AG08396 (cell line): ENCODE data around the gene VWA3B.
"Not testable (repeated sequence)": the region's sequence is repeated elsewhere in the genome, so short reads cannot be mapped to it uniquely, and the experiment has no call there.

Source experiments
- DNase-seq: peaks from one replicate; pipeline ENCODE4 v3.0.0; 2012; ENCODE audit warnings: low spot score, mixed read lengths

Gene VWA3B

DNA sequence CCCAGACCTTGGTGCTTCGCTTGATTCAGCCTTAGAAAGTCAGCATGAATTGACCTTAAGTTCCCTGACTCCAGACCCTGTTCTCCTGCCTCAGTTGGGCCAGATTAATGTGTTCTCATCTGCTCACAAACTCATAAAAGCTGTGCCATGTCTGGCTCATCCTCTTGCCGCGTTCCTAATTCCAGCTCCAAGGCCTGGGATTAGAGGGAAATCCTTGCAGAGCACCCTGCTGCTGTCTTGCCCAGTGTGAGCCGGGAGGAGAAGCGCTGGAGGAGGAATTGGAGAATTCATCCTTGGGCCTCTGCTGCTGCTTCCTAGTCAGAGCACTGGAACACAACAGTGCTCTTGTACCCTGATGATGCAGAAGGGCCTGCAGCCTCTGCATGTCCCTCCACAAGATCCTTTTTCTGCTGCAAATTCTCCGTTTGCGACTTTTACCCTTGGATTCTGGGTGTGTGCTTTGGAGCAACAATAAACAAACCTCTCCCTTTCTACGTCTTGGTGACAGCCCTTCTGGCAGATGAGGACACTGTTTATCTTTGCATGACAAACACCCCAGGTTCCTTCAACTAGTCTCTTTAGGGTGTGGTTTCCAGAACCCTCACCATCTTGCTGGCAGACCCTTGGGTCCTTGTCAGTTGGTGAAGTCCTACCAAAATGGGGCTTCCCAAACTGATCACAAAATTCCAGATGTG lies 212.4 kb downstream of the VWA3B start:
- no peak for DNase-seq

DNA sequence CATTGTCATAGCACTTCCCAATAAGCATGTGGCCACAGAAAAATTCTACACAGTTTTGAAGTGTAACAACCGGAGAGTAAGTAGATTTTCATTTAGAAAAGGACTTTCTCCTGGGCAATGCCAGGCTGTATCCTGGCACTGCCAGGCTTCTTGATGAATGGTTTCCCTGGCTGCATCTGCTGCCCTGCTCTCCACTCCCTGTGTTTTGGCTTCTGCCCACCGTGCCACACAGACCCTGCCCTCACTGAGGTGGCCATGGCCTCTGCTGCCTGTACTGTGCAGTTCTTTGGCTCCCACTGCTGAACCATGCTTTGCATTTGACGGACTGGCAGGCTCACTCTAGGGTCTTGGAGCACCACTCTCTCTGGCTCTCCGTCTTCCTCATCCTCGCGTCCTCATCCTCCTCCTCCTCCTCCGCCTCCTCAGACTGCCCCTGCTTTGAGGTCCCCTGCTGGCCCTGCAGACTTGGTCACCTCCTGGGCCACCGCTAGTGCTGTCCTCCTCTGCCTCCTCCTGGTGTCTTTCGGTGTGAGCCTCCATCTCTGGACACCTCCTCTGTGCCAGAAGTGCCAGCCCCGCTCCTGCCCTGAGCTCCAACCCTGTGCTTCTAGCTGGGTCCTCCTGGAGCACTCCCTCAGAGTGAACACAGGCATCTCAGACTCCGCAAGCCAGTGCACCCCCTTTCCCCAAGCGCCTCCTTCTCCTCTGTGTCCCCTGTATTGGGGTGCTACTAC lies 213.3 kb downstream of the VWA3B start:
- DNase-seq = no peak

DNA sequence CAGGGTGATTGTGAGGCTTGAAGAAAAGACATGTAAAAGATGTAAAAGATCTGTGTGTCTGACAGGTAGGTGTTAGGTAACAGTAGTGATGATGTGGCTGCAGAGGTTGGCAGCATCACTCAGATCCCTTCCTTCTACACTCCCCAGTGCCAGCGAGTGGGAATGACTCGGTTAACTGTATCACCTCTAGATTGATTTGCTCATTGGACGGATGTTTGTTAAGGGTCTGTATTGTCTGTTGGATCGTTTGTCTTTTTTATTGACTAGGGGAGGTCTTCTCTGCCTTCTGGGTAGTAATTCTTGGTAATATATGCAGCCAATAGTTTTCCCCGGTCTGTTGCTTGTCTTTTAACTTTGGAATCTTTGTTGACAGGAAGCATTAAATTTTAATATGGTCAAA lies 214.5 kb downstream of the VWA3B start:
- DNase-seq = no peak

DNA sequence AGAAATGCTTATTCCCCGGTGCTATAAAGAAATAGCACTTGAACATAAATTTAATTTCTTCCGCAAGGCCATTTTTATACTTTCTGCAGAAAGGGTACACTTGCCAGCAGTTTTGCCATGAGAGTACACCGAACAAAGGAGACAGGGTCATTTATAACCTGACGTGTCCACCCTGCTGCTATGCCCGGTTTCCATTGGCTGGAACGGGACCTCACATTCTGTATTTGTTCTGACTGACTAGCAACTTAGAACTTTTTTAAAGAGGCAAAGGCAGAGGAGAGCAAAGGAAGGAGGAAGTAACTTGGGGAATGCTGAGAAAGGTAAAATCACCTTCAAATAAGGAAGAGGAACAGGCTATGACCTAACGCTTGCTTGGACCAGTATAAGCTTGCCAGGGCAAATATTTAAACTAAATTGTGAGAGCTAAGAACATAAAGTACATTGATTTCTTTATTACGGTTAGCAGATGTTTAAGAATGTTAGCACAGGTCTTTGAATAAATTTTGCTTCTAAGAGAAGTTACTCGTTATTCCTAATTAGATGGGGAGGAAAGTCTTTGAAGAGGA lies 220.2 kb downstream of the VWA3B start:
- not testable (repeated sequence) for DNase-seq

DNA sequence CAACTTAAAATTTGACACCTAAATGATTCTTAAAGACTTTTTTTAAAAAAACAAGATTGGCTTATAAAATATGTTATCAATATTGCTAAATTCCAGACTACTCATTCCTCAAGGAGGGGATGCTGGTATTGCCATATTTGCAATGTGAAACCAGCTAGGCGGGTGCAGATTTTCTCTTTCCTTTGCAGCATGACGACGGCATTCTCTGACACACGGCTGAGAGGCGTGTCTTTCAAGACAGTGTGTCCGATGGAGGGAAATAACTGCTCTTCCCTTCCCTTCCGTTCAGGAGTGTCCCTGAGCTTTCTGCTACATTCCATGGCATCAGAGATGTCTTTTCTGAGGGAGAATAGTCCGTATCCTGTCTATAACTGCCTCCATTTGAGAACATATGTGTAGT lies 221.1 kb downstream of the VWA3B start:
- no peak for DNase-seq

DNA sequence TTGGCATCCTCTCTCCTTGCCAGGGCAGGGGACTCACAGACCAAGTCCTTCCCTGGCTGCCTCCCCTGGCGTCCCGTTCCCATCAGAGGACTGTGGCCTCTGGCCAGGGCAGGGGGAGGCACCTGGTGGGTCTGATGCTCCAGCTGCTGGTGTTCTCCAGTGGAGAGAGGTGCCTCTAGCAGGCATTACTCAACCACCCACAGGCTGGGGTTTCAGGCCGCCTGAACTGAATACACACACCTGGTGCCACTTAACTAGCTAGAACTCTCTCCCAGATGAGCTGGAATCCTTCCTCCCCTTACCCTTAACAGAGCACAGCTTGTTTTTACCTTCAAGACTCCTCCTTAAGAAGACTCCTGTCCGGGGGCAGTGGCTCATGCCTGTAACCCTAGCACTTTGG lies 221.6 kb downstream of the VWA3B start:
- DNase-seq = no peak

DNA sequence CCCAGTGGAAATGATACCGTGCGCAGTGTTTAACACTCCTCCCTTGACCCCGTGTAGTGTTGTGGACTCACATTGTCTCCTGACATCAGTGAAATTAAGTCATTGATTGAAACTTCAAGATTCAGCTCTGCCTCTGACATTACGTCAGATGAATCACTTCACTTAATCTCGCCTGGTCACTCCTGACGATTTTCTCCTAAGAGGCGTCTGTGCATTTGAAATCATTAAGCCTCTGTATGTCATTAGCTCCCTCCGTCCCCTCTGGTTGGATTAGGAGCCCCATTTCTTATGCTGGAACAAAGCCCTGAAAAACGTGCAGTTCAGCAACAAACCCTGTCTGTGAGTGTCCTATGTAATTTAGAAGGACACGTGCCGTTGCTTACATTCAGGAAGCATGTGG lies 222.6 kb downstream of the VWA3B start:
- DNase-seq = no peak

DNA sequence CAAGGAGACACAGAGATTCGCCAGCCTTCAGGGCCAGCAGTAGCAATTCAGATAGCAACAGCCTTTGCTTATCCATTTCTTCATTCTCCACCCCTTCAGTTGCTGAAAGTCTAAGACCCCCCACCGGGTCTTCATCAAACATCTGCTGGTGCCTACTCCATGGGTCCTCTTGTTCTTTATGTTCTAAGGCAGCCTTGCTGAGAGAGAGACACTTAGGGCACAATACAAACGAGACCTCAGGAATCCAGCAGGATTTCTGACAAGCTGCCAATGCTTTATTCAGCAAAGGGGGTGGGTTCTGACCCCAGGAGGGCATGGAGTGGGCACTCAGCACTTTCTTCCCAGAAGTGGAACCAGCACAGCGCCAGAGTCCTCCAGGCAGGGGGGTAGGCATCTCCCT lies 223.0 kb downstream of the VWA3B start:
- no peak for DNase-seq

DNA sequence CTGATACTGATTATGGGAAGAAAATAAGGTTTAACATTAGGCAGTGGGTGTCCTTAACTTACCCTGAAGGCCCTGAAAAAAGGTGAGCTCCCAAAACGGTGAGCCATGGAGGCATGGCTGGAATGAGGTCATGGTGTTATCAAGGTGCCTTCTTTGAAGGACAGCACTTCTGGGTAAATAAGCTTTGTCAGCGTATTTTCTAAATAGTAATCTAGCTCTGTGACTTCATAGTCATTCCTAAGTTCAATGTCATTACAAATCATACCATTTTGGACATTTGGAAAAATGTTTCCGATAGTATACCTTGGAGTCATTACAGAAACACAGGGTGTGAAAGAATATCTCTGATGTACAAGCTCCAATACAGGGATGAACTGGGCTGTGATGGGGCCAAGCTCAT lies 224.1 kb downstream of the VWA3B start:
- no peak for DNase-seq

DNA sequence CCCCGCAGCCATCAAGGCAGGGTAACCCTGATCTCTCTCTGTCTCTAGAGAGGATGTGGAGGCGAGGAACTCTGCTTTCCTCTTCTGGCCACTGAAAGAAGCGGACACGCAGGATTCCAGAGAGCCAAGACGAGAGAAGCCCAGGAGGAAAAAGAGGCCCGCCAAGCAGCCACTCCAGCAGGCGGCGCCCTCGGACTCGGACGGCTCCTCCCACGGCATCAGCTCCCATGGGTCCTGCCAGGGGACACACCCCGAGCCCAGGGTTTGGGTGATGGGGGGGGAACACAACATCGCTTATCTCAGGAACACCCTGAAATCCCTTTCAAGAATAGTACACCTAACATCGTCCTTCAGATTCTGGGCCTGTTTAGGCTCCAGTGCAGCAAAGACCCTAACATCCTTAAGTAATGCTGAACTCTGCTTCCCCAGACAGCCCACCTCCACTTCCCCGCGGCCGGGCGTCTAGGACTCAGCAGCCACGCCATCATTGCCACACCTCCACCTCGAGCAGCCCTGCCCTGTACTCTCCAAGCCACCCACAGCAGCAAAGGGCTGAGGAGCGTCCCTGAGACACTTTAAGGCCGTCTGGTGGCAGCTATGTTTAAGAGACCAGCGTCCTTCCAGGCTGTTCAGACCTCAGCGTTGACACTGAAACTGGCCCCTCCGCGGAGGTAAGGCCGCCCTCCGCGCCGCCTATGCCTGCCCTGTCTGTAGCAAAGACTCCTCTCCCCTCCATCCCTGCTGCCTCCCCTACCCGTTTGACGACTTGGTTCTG lies 225.0 kb downstream of the VWA3B start:
- DNase-seq = no peak

DNA sequence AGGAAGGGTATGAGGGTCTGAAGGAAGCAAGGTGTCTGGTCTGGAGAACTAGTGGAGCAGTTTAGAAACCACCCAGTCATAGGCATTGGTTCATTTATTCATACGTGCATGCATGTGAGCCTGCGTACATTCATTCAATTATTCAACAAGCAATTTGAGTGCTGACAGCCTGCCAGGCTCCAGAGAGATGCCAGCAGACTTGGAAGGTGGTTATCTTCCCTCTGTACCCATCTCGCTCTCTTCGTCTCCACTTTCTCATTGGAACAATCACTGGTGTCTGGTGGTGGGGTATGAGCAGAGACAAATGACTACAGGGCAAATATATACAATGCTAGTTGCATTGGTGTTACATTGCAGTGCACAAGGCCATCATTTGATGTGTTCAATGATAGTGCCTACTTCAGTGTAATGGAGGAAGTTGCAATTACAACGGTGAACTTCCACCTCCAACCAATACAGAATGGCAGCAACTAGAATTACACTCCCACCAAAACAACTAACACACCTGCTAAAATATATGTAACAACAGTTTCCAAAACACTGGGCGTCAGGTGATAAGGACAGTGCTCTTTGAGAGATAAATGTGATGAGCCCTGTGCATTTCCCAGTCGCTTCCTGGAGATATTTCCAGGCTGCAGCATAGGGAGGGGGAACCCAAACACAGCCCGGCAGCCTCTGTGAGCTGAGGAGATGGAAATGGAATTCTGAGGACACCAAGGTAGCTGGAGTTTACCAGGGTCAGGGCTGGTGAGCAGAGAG lies 226.7 kb downstream of the VWA3B start:
- no peak for DNase-seq

DNA sequence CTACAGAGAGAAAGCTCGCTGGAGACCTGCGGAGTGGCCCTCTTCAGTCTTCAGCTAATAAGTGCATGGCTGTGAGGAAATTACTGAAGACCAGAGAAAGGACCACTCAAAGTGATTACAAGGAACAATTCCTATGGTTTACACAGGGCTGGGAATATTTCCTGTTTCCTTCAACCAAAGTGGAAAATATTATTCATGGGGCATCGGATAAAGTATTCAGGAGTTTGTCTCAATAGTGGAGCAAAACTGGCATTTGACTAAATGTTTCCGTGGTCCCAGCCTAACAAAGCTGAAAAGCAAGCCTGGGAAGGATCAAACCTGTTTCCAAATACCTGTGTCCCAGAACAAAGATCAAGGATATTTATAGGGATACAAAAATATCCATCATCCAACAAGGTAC lies 227.3 kb downstream of the VWA3B start:
- no peak for DNase-seq

DNA sequence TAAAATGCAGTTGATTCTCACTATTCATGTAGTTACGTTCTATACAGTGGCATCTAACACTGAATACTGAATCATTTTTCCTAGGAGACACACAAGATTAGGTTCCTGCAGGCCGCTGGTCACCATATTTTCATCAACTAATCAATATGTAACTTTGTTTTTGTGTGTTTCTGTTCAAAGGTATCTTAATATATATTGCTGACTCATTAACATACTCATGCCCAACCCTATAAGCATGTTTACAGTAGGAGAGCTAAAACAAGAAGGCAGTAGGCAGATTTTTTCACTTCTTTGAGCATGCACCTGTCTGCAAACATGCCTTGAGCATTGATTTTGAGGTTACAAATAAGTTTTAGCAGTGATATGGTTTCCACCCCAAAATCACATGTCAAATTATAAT lies 229.0 kb downstream of the VWA3B start:
- no peak for DNase-seq

DNA sequence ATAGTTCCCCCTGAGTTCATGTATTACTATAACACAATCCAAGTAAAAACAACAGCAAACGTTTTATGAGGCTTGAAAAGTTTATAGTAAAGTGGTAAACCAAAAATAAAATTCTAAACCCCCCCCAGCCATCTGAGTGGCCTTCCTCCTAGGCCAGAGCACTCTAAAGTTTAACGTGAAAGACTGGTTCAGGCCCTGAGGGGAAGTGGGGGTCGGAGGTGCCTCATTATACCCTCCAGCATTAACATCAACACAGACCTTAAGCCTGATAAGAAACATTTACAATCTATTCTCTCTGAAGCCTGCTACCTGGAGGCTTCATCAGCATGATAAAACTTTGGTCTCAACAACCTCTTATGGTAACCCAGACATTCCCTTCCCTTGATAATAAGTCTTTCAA lies 230.2 kb downstream of the VWA3B start:
- DNase-seq = no peak

DNA sequence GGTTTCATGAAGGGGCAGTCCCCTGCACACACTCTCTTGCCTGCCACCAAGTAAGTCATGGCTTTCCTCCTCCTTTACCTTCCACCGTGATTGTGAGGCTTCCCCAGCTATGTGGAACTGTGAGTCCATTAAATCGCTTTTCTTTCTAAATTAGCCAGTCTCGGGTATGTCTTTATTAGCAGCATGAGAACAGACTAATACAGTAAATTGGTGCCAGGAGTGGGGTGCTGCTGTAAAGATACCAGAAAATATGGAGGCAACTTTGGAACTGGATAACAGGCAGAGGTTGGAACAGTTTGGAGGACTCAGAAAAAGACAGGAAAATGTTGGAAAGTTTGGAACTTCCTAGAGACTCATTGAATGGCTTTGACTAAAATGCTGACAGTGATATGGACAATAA lies 233.2 kb downstream of the VWA3B start:
- DNase-seq = not testable (repeated sequence)

DNA sequence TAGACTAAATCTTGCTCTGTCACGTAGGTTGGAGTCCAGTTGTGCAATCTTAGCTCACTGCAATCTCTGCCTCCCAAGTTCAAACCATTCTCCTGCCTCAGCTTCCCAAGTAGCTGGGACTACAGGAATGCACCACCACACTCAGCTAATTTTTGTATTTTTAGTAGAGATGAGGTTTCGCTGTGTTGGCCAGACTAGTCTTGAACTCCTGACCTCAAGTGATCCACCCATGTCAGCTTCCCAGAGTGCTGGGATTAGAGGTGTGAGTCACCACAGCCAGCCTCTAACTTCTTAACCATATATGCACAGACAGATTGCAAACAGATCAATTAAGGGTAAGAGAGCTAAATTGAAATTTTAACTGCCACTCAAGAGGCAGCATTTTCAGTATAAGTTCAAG lies 237.2 kb downstream of the VWA3B start:
- no peak for DNase-seq

DNA sequence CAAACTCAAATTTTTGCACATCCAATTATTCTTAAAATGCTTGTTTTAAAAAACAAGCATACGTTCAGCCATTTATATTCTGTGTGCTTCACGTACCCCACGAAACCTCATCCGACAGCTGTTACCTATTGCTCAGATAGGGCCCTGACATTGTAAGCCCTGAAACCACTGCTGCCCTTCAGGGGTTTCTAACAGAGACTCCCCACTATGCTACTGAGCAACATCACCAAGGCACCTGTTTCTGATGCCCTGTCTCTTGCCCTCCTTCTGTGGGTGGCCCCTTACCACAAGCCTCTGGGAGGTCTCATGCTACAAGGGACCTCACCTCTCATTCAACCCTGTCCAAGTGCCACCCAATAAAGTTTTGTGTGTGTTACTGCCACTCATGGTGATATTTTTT lies 240.8 kb downstream of the VWA3B start:
- no peak for DNase-seq

DNA sequence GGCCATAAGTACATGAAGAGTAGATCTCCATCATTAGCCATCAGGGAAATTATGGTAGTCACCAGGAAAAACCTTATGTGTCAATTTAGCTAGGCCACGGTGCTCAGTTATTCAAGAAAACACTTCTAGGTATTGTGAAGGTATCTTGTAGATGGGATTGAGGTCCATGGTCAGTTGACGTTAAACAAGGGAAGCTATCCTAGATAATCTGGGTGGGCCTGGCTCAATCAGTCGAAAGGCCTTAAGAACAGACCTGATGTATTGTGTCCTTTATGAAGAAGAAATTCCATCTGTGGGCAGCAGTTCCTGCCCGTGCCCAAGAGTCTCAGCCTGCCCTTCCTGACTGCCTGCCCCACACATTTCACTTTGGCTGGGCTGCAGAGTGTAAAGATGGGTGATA lies 242.6 kb downstream of the VWA3B start:
- DNase-seq = no peak

DNA sequence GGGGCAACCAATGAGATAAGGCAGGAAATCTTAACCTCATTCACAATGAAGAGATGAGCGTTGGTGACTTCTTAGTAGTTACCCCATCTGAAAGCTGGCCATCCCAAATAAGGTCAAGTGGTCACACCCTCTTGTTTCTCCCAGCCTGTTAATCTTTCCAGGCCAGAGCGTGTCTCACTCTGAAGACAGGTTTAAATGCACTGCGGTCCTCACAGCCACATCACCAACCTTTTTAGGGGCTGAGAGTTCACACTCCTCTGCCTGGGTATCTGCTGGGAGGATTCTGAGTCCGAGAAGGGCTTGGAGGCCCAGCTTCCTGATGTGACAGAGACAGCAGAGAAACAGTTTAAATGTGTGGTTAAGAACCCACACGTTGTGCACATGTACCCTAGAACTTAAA lies 246.0 kb downstream of the VWA3B start:
- no peak for DNase-seq

DNA sequence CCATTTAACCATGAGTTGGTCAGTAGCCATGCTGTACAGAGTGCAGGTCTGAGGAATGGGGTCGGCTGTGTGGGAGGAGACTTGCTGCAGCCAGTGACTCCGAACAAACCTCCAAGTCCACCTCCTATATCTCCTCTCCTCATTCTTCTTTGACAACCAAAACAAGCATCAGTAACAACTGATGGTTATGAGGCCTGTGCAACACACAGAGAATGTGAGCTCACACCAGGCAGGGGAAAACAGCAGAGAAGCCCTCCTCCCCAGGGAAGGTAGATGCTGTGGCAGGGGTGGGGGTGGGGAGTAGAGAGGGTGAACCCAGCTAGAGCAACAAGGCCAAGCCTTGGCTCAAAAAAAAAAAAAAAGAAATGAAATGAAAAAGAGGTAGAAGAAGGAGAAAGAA lies 247.0 kb downstream of the VWA3B start:
- no peak for DNase-seq

DNA sequence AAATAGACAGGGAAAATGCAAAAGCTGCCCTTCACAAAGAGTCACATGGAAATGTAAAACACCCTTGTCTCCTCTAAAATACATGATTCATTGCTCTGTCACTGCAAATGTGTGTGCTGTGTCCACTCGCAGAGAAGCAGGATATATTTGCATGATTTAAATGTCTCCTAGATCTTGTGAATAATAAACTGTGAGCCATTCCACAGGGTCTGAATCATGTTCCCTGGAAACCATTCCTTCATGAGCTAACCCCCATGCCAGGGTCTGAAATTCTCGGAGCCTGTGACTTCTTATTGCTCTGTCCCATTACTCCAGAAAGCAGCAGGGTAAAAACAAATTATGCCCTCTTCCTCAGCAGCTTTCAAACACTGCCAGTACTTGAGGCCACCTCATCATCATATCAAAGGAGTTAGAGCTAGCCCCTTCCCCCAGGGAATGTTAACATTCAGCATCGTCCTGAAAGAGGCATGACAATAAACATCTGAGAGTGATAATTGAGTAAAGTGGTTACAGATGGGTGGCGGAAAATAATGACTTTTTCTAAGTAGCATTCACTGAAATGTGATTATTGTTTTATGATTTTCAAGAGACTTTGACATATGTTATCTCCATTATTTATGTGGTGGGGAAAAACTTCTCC lies 247.6 kb downstream of the VWA3B start:
- peak; percentile 82 for DNase-seq

DNA sequence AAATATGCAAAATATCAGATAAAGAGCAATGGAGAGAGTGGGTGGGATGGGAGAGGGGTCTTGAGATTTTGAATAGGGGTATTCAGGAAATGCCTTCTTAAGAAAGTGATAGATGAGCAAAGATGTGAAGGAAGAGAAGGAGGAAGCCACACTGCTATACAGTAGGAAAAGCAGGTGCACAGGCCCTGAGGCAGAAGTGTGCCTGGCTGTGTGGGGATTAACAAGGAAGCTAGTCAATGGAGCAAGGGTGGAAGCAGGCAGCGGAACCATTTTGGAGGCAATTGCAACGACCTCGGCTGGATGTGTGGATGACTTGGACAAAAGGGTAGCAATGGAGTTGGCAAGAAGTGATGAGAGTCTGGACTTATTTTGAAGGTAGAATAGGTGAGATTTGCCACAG lies 248.3 kb downstream of the VWA3B start:
- DNase-seq = no peak
